ENCODE measurements around the gene SLC7A8. TPM values are rescaled to one million over a fixed set of nuclear protein-coding genes. Genes with fewer than 3 reads are reported as not detected.

The SLC7A8 gene
- total and polyA plus RNA-seq, 10 of the 15 experiments (the other 5 are each of a cell fraction or from before 2014, with no cell fraction given) = 0.06 to 0.28 (median 0.21) TPM; not detected in 7

DNA sequence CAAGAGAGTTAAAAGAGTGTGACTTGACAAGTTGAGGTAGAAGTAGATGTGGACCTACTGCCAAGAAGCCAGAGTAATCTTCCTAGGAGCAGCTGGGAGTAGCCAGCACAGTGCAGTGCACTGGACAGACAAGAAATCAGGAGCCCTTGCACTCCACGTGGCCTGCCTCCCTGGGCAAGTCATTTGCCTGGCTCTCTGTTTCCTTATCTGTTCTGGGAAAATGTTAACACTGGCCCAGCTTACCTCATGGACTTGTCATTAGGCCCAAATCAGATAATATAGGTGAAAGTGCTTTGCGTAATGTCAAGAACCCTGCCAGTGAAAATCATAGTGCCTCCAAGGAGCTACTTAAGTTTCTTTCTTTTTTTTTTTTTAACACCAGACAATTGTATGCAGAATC, 19.2 kb downstream of the SLC7A8 start:
- in situ Hi-C loops (cut with MboI) (no loop called here), intact Hi-C loops (cut with micrococcal nuclease; ENCODE audit: unreplicated experiment) (no loop called here)
- BruUV-seq (replicated peaks) = no TSS peak
- WGBS (ENCODE audit: insufficient coverage, insufficient replicate concordance, low lambda C conversion rate, missing lambda C conversion rate) = 50% methylated on average over 2 of the region's 2 CpGs
- ChIA-PET CTCF (interaction anchor here (0.7 to 1.5 kb wide), 4 partner anchors 13 to 106 kb away, joined by 3 to 6 read pairs (median 4); no protein-coding TSS in a partner anchor), SMC1A (ENCODE audit: uncharacterized antibody, unreplicated experiment) (no interaction called here), POLR2A (no interaction called here), RAD21 (ENCODE audit: unreplicated experiment) (no interaction called here)
- Histone ChIP-seq H4K20me1 (ENCODE audit: control insufficient read depth, insufficient read depth) (no peaks in the 10 kb centered on the region), H3K9ac (ENCODE audit: control insufficient read depth, insufficient read depth, low read length) (no peak overlapping the region), H3K4me3 (no peak overlapping the region), H3K4me2 (ENCODE audit: control insufficient read depth, insufficient read depth) (no peak overlapping the region), H2AFZ (ENCODE audit: control insufficient read depth, low read depth, low read length) (no peak overlapping the region), H3K9me3 (replicated peaks; ENCODE audit: control insufficient read depth, insufficient read depth, low read length) (no peaks in the 10 kb centered on the region), H3K79me2 (ENCODE audit: control insufficient read depth, insufficient read depth, low read length) (no peaks in the 10 kb centered on the region), H3K27ac (ENCODE audit: control insufficient read depth, insufficient read depth) (no peak overlapping the region), H3K27me3 (replicated peaks in 1 of 2; ENCODE audit: control insufficient read depth in 2 of 2, insufficient read depth in 2 of 2, low read length in 1 of 2) (peaks cover 3 to 6% of the 10 kb centered on the region in 2 experiments), H3K36me3 (ENCODE audit: control insufficient read depth in 2 of 2, insufficient read depth in 2 of 2, low read length in 1 of 2) (no peaks in the 10 kb centered on the region), H3K4me1 (ENCODE audit: control insufficient read depth, insufficient read depth, low read length) (no peaks in the 10 kb centered on the region)
- DNase-seq (ENCODE audit: low read depth, low spot score) (no peak), FAIRE-seq (no peak), ATAC-seq (no peak)
- TF ChIP-seq KDM1A (IDR thresholded peaks at IDR 0.05; ENCODE audit: borderline replicate concordance) (no peak), IRF5 (IDR thresholded peaks at IDR 0.05; ENCODE audit: borderline replicate concordance) (no peak), SUZ12 (IDR thresholded peaks at IDR 0.05; ENCODE audit: unreplicated experiment) (no peak), SIN3A (IDR thresholded peaks at IDR 0.05; ENCODE audit: low read depth, low read length) (no peak), NR2C2 (IDR thresholded peaks at IDR 0.05; ENCODE audit: borderline replicate concordance, control insufficient read depth, insufficient read length, low read depth) (no peak), ZNF207 (IDR thresholded peaks at IDR 0.05; ENCODE audit: borderline replicate concordance) (no peak), MEF2A (IDR thresholded peaks at IDR 0.05; ENCODE audit: insufficient read depth, low read depth, low read length) (no peak), IRF3 (IDR thresholded peaks at IDR 0.05) (no peak), IRF4 (IDR thresholded peaks at IDR 0.05; ENCODE audit: low read depth, low read length) (no peak)
- TF ChIP-seq, protein P1, sequence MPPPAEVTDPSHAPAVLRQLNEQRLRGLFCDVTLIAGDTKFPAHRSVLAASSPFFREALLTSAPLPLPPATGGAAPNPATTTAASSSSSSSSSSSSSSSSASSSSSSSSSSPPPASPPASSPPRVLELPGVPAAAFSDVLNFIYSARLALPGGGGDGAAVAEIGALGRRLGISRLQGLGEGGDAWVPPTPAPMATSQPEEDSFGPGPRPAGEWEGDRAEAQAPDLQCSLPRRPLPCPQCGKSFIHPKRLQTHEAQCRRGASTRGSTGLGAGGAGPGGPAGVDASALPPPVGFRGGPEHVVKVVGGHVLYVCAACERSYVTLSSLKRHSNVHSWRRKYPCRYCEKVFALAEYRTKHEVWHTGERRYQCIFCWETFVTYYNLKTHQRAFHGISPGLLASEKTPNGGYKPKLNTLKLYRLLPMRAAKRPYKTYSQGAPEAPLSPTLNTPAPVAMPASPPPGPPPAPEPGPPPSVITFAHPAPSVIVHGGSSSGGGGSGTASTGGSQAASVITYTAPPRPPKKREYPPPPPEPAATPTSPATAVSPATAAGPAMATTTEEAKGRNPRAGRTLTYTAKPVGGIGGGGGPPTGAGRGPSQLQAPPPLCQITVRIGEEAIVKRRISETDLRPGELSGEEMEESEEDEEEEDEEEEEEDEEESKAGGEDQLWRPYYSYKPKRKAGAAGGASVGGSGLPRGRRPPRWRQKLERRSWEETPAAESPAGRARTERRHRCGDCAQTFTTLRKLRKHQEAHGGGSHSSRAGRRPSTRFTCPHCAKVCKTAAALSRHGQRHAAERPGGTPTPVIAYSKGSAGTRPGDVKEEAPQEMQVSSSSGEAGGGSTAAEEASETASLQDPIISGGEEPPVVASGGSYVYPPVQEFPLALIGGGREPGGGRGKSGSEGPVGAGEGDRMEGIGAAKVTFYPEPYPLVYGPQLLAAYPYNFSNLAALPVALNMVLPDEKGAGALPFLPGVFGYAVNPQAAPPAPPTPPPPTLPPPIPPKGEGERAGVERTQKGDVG (CRISPR knock-in tag; IDR thresholded peaks at IDR 0.05) = no peak
- TF ChIP-seq, protein P2, sequence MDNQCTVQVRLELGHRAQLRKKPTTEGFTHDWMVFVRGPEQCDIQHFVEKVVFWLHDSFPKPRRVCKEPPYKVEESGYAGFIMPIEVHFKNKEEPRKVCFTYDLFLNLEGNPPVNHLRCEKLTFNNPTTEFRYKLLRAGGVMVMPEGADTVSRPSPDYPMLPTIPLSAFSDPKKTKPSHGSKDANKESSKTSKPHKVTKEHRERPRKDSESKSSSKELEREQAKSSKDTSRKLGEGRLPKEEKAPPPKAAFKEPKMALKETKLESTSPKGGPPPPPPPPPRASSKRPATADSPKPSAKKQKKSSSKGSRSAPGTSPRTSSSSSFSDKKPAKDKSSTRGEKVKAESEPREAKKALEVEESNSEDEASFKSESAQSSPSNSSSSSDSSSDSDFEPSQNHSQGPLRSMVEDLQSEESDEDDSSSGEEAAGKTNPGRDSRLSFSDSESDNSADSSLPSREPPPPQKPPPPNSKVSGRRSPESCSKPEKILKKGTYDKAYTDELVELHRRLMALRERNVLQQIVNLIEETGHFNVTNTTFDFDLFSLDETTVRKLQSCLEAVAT (IDR thresholded peaks at IDR 0.05) = no peak
- TF ChIP-seq, protein P3, sequence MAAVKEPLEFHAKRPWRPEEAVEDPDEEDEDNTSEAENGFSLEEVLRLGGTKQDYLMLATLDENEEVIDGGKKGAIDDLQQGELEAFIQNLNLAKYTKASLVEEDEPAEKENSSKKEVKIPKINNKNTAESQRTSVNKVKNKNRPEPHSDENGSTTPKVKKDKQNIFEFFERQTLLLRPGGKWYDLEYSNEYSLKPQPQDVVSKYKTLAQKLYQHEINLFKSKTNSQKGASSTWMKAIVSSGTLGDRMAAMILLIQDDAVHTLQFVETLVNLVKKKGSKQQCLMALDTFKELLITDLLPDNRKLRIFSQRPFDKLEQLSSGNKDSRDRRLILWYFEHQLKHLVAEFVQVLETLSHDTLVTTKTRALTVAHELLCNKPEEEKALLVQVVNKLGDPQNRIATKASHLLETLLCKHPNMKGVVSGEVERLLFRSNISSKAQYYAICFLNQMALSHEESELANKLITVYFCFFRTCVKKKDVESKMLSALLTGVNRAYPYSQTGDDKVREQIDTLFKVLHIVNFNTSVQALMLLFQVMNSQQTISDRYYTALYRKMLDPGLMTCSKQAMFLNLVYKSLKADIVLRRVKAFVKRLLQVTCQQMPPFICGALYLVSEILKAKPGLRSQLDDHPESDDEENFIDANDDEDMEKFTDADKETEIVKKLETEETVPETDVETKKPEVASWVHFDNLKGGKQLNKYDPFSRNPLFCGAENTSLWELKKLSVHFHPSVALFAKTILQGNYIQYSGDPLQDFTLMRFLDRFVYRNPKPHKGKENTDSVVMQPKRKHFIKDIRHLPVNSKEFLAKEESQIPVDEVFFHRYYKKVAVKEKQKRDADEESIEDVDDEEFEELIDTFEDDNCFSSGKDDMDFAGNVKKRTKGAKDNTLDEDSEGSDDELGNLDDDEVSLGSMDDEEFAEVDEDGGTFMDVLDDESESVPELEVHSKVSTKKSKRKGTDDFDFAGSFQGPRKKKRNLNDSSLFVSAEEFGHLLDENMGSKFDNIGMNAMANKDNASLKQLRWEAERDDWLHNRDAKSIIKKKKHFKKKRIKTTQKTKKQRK (IDR thresholded peaks at IDR 0.05; ENCODE audit: low read depth, low read length) = no peak

Data from GM12878 (cell line).